HepG2 (cell line): ENCODE measurements around the gene LRP5. TPM values are rescaled to one million over a fixed set of nuclear protein-coding genes. Genes with fewer than 3 reads are reported as not detected.
A peak's percentile ranks its signal among the peaks of the same experiment; 100 is the strongest.

Experiments
- ARID4A ChIP-seq: sonication (generic); formaldehyde crosslinking; IDR thresholded peaks from 2 replicates; pipeline ENCODE4 v1.5.0; 2020; ENCODE audit warnings: mild to moderate bottlenecking, missing genetic modification reagents, borderline replicate concordance
- ARID5B ChIP-seq: IDR thresholded peaks from 2 replicates; pipeline ENCODE4 v1.4.0; 2020; ENCODE audit warnings: mild to moderate bottlenecking, missing genetic modification reagents
- EEA1 ChIP-seq: sonication (generic); formaldehyde crosslinking; IDR thresholded peaks from 2 replicates; pipeline ENCODE4 v1.5.1; 2020; ENCODE audit warnings: mild to moderate bottlenecking, missing genetic modification reagents, borderline replicate concordance
- MNT ChIP-seq: fragments of 450-650 bp; IDR thresholded peaks from 2 replicates; pipeline ENCODE4 v1.6.1; 2016
- PPARG ChIP-seq: conservative IDR thresholded peaks from 2 replicates; pipeline ENCODE4 v1.6.1; 2016; ENCODE audit warnings: missing biosample characterization, missing genetic modification reagents
- RBM39 ChIP-seq: fragments of 200-400 bp; formaldehyde crosslinking; IDR thresholded peaks from one replicate; pipeline ENCODE4 v1.6.1; 2018; ENCODE audit warnings: antibody characterized with exemption, mild to moderate bottlenecking, low read depth, low read length; ENCODE audit not compliant: poor library complexity, severe bottlenecking
- RCOR2 ChIP-seq: IDR thresholded peaks from 2 replicates; pipeline ENCODE4 v1.6.1; 2016; ENCODE audit warnings: missing biosample characterization, missing genetic modification reagents
- REPIN1 ChIP-seq: sonication (generic); formaldehyde crosslinking; IDR thresholded peaks from 2 replicates; pipeline ENCODE4 v1.8.0; 2022; ENCODE audit warnings: missing genetic modification reagents, low read depth, mild to moderate bottlenecking, borderline replicate concordance
- SPEN ChIP-seq: sonication (generic); formaldehyde crosslinking; IDR thresholded peaks from 2 replicates; pipeline ENCODE4 v1.5.1; 2020; ENCODE audit warnings: low read depth, mild to moderate bottlenecking, missing genetic modification reagents
- ZNF281 ChIP-seq: sonication (generic); formaldehyde crosslinking; IDR thresholded peaks from 2 replicates; pipeline ENCODE4 v1.4.0; 2020; ENCODE audit warnings: missing genetic modification reagents, borderline replicate concordance
- ZNF430 ChIP-seq: sonication (generic); formaldehyde crosslinking; IDR thresholded peaks from 2 replicates; pipeline ENCODE4 v1.9.0; 2021; ENCODE audit warnings: mild to moderate bottlenecking, missing genetic modification reagents
- ZNF546 ChIP-seq: sonication (generic); formaldehyde crosslinking; conservative IDR thresholded peaks from 2 replicates; pipeline ENCODE4 v1.8.1; 2023; ENCODE audit warnings: mild to moderate bottlenecking, missing genetic modification reagents
- ZNF772 ChIP-seq: sonication (generic); formaldehyde crosslinking; IDR thresholded peaks from 2 replicates; pipeline ENCODE4 v1.5.0; 2020; ENCODE audit warnings: mild to moderate bottlenecking, missing genetic modification reagents
- ZNF788 ChIP-seq: sonication (generic); formaldehyde crosslinking; IDR thresholded peaks from 2 replicates; pipeline ENCODE4 v1.5.0; 2020; ENCODE audit warnings: mild to moderate bottlenecking, missing genetic modification reagents, borderline replicate concordance
- ZNF879 ChIP-seq: sonication (generic); formaldehyde crosslinking; IDR thresholded peaks from 2 replicates; pipeline ENCODE4 v1.8.1; 2023; ENCODE audit warnings: missing genetic modification reagents
- polyA plus RNA-seq, 8 experiments: library from polyadenylated mRNA; depleted of rRNA in 3 of 8; stranded (reverse) in 7 of 8; unstranded in 1 of 8; fragments of >200 nt; fragmentation: Illumina TruSeq in 4 of 8; extraction: Trizol in 4 of 8; gene quantifications; 2 replicates each; pipeline versions ENCODE4 v1.2.1 to v1.2.3, GENCODE V29; 2011 to 2016; ENCODE audit warnings: low read depth in 4 of 8, missing spikeins in 1 of 8, mixed read lengths in 1 of 8; ENCODE audit not compliant: insufficient read depth in 1 of 8
- total RNA-seq, 5 experiments: library from RNA; depleted of rRNA; stranded (reverse); fragments of >200 nt; fragmentation: Illumina TruSeq; extraction: Trizol; gene quantifications; 2 replicates each; pipeline ENCODE4 v1.2.3, GENCODE V29; 2016; ENCODE audit warnings: low read depth in 1 of 5

Gene LRP5
- total and polyA plus RNA-seq, 2 of the 13 experiments (the other 11 are each of a cell fraction or from before 2014, with no cell fraction given): 40.4 to 64.0 TPM

GRCh38 chr11:68328374-68329091, 16.1 kb downstream of the LRP5 start (continued):
- TF ChIP-seq EEA1: no peak
- 0 out of 2 replicates have a peak, but pooled peaks have one; percentile 53 for TF ChIP-seq PPARG (CRISPR knock-in tag)
- TF ChIP-seq MNT: peak; percentile 37; the same call in 1 of the 2 replicates
- TF ChIP-seq ZNF772: 0 out of 2 replicates have a peak, but pooled peaks have one; percentile 43
- peak; percentile 97 for TF ChIP-seq ZNF281 (CRISPR knock-in tag)
- peak; percentile 74 for TF ChIP-seq RBM39
- peak; percentile 30; the same call in 1 of the 2 replicates for TF ChIP-seq ZNF788 (CRISPR knock-in tag)
- TF ChIP-seq REPIN1 (CRISPR knock-in tag): 0 out of 2 replicates have a peak, but pooled peaks have one; percentile 58
- TF ChIP-seq SPEN: peak; percentile 41; the same call in 1 of the 2 replicates
- peak; percentile 64 for TF ChIP-seq ARID5B (CRISPR knock-in tag)
- 0 out of 2 replicates have a peak, but pooled peaks have one; percentile 22 for TF ChIP-seq ZNF879 (CRISPR knock-in tag)
- peak; percentile 64; the same call in 1 of the 2 replicates for TF ChIP-seq ARID4A (CRISPR knock-in tag)
- 0 out of 2 replicates have a peak, but pooled peaks have one; percentile 39 for TF ChIP-seq ZNF546 (CRISPR knock-in tag)
- no peak for TF ChIP-seq ZNF430 (CRISPR knock-in tag)
- TF ChIP-seq RCOR2 (CRISPR knock-in tag): peak; percentile 77
